ENCODE data around the gene LHFPL2. TPM values are rescaled to one million over a fixed set of nuclear protein-coding genes. Genes with fewer than 3 reads are reported as not detected.

The LHFPL2 gene
- total and polyA plus RNA-seq, 2 of the 4 experiments (the other 2 are of a cell fraction) = 6.5 to 11.3 TPM

DNA sequence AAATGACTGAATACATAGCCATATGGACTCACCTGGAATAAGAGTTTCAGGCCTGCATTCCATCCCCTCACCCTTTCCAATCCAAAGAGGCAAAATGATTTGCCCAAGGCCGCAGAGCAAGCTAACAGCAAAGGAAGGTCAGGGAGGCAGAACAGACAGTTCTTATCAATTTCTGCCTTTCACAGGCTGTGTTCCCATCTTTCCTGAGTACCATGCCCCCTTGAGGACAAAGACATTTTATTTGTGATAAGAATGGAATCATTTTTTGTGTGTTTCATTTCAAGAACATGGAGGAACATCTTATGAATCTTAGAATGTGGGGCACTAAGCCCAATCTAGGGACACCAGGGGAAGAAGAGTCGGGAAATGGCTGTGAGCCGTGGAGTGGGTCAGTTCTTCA, 13.9 kb downstream of the LHFPL2 start:
- no peak overlapping the region for H2BK120ac ChIP-seq (ENCODE audit: low read depth, low read length)
- H3K27me3 ChIP-seq (ENCODE audit: control insufficient read depth, insufficient read depth, low read length) = no peaks in the 10 kb centered on the region
- POLR2A ChIA-PET (ENCODE audit: unreplicated experiment) = no interaction called here
- H3K9me3 ChIP-seq (ENCODE audit: control insufficient read depth, insufficient read depth, low read length) = no peaks in the 10 kb centered on the region
- H3K27ac ChIP-seq (ENCODE audit: insufficient read depth, low read length) = no peak overlapping the region
- dilution Hi-C loops (cut with HindIII; ENCODE audit: low sequenced_read_pairs, unreplicated experiment) (no loop called here), in situ Hi-C loops (cut with MboI; ENCODE audit: low sequenced_read_pairs) (loop anchor here (5.0 kb wide), 1 partner anchor 97 kb away; no protein-coding TSS in a partner anchor), intact Hi-C loops (cut with micrococcal nuclease) (loop anchor here (10.0 kb wide), 1 partner anchor 320 kb away; no protein-coding TSS in a partner anchor)
- H2AK5ac ChIP-seq (ENCODE audit: low read depth, low read length) = 0 out of 2 replicates have a peak overlapping the region, but pooled peaks have one; percentile 10
- H2BK5ac ChIP-seq (ENCODE audit: low read depth, low read length, poor library complexity, severe bottlenecking) = no peak overlapping the region
- H3K79me1 ChIP-seq (ENCODE audit: low read depth in 1 of 2, low read length in 2 of 2) = peaks cover 55 to 86% of the 10 kb centered on the region in 2 experiments
- ATAC-seq (ENCODE audit: low read depth) (no peak), DNase-seq (no peak)
- CTCF ChIA-PET = no interaction called here
- no peak overlapping the region for H2BK15ac ChIP-seq (ENCODE audit: low read depth, low read length)
- H4K20me1 ChIP-seq (ENCODE audit: insufficient read depth, low read length) = peaks cover 42% of the 10 kb centered on the region; the same call in 1 of the 2 replicates
- 100% methylated on average over 2 of the region's 3 CpGs; no CpG with 5 or more reads in 1 of the 2 experiments for WGBS, 2 experiments (ENCODE audit: extremely low coverage in 2 of 2, insufficient read length in 1 of 2)
- H3K36me3 ChIP-seq (ENCODE audit: control insufficient read depth, insufficient read depth, low read length) = peaks cover 34% of the 10 kb centered on the region
- H3K4me3 ChIP-seq (ENCODE audit: insufficient read depth, low read depth, low read length) = no peak overlapping the region
- no TSS peak for BruUV-seq (replicated peaks)
- H4K91ac ChIP-seq (ENCODE audit: insufficient read depth, low read depth, low read length) = no peak overlapping the region
- H2AFZ ChIP-seq (replicated peaks; ENCODE audit: low read length, poor library complexity) = no peak overlapping the region
- H3K23ac ChIP-seq (ENCODE audit: low read depth, low read length) = no peak overlapping the region
- H3K4me1 ChIP-seq (ENCODE audit: control insufficient read depth, insufficient read depth, low read length) = peaks cover 31% of the 10 kb centered on the region
- no peak overlapping the region for H3K4me2 ChIP-seq (ENCODE audit: low read depth, low read length)
- no peak overlapping the region for H2BK20ac ChIP-seq (ENCODE audit: low read depth, low read length)
- no peak overlapping the region for H4K8ac ChIP-seq (ENCODE audit: low read depth in 2 of 2, low read length in 2 of 2)
- TF ChIP-seq RAD21 (IDR thresholded peaks at IDR 0.05; ENCODE audit: low read length) (peak; percentile 37), MAZ (IDR thresholded peaks at IDR 0.05; ENCODE audit: borderline replicate concordance, low read depth, low read length) (no peak), BHLHE40 (IDR thresholded peaks at IDR 0.05; ENCODE audit: low read depth, low read length) (no peak), CTCF (conservative IDR thresholded peaks at IDR 0.05; ENCODE audit: low read depth, low read length) (peak; percentile 25; the same call in 1 of the 2 replicates), MXI1 (IDR thresholded peaks at IDR 0.05; ENCODE audit: borderline replicate concordance, low read depth, low read length) (no peak), CHD1 (IDR thresholded peaks at IDR 0.05; ENCODE audit: low read depth, low read length) (no peak), NFE2L2 (IDR thresholded peaks at IDR 0.05; ENCODE audit: low read depth, low read length) (no peak), RFX5 (IDR thresholded peaks at IDR 0.05; ENCODE audit: low read depth, low read length) (no peak), SMC3 (IDR thresholded peaks at IDR 0.05; ENCODE audit: low read depth, low read length) (peak; percentile 24)
- TF ChIP-seq, protein P1, sequence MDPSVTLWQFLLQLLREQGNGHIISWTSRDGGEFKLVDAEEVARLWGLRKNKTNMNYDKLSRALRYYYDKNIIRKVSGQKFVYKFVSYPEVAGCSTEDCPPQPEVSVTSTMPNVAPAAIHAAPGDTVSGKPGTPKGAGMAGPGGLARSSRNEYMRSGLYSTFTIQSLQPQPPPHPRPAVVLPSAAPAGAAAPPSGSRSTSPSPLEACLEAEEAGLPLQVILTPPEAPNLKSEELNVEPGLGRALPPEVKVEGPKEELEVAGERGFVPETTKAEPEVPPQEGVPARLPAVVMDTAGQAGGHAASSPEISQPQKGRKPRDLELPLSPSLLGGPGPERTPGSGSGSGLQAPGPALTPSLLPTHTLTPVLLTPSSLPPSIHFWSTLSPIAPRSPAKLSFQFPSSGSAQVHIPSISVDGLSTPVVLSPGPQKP (IDR thresholded peaks at IDR 0.05; ENCODE audit: borderline replicate concordance, low read depth, low read length) = no peak
- TF ChIP-seq, protein P2, sequence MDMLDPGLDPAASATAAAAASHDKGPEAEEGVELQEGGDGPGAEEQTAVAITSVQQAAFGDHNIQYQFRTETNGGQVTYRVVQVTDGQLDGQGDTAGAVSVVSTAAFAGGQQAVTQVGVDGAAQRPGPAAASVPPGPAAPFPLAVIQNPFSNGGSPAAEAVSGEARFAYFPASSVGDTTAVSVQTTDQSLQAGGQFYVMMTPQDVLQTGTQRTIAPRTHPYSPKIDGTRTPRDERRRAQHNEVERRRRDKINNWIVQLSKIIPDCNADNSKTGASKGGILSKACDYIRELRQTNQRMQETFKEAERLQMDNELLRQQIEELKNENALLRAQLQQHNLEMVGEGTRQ (IDR thresholded peaks at IDR 0.05; ENCODE audit: low read depth, low read length) = no peak
- H2AK9ac ChIP-seq (replicated peaks; ENCODE audit: low read depth, low read length, poor library complexity) = peak overlapping the region; percentile 11
- 0 out of 2 replicates have a peak overlapping the region, but pooled peaks have one; percentile 1 for H3K4ac ChIP-seq (ENCODE audit: low read depth, low read length)
- H3K18ac ChIP-seq (ENCODE audit: low read depth, low read length) = no peak overlapping the region
- no peak overlapping the region for H3K9ac ChIP-seq (ENCODE audit: low read depth, low read length)
- H3K56ac ChIP-seq (ENCODE audit: extremely low read depth, insufficient read depth, low read length) = no peak overlapping the region
- H4K5ac ChIP-seq (ENCODE audit: low read depth, low read length) = no peak overlapping the region
- H3K9me1 ChIP-seq (ENCODE audit: insufficient read depth, low read length) = peaks cover 33% of the 10 kb centered on the region
- H3K14ac ChIP-seq (replicated peaks; ENCODE audit: low read depth, low read length) = no peak overlapping the region

Measured in IMR-90 (cell line).